ENCODE results near the gene LONRF2. TPM values are rescaled to one million over a fixed set of nuclear protein-coding genes. Genes with fewer than 3 reads are reported as not detected.

The LONRF2 gene
- total and polyA plus RNA-seq, 8 donors, result 2.5 to 4.6 (median 3.4) TPM

- TF ChIP-seq, protein P1, sequence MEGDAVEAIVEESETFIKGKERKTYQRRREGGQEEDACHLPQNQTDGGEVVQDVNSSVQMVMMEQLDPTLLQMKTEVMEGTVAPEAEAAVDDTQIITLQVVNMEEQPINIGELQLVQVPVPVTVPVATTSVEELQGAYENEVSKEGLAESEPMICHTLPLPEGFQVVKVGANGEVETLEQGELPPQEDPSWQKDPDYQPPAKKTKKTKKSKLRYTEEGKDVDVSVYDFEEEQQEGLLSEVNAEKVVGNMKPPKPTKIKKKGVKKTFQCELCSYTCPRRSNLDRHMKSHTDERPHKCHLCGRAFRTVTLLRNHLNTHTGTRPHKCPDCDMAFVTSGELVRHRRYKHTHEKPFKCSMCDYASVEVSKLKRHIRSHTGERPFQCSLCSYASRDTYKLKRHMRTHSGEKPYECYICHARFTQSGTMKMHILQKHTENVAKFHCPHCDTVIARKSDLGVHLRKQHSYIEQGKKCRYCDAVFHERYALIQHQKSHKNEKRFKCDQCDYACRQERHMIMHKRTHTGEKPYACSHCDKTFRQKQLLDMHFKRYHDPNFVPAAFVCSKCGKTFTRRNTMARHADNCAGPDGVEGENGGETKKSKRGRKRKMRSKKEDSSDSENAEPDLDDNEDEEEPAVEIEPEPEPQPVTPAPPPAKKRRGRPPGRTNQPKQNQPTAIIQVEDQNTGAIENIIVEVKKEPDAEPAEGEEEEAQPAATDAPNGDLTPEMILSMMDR (IDR thresholded peaks at IDR 0.05), result no peak
- Histone ChIP-seq H3K4me3 (no peak overlapping the region), H3K36me3 (peaks cover 0 to 3% of the 10 kb centered on the region in 2 donors)
Observed at GRCh38 chr2:100302585-100302892, 19.8 kb downstream of the LONRF2 start.

DNA sequence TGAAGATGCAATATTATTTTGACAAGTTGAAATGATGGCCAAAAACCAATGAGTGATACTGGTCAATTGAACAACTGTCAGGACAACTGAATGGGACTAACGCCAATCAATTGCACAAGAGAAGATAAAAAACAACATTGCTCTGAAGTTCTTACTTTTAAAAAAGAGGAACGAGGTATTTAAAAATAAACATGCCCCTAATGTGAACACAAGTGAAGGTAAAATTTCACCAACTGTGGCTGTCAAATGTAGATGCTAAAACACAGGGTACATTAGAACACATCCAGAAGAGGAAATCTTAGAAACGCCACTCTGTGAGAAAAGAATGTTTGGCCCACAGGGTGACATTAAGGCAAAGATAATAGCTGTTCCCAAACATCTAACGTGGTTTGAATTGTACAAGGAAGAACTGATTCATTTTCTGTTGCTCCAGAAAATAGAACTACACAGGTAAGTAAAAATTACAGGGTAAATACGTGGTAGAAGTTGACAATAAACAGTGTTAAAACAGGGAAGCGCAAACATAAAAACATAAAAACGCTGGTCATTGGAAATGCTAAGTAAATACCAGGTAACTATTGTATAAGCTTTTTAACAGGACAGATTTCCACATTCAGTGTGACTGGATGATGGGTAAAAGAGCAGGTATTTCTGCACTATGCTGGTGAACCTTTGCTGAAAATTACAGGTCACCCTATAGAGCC, 20.3 kb downstream of the LONRF2 start:
- no peak overlapping the region for H3K4me3 ChIP-seq
- DNase-seq (no peak), ATAC-seq (no peak)
- no peaks in the 10 kb centered on the region for H3K27me3 ChIP-seq
- TF ChIP-seq, protein P1 (IDR thresholded peaks at IDR 0.05), result no peak
- H3K9me3 ChIP-seq, result no peaks in the 10 kb centered on the region
- intact Hi-C loops (cut with DNase I), result no loop called here
- no peak overlapping the region for H3K27ac ChIP-seq
- H3K36me3 ChIP-seq, result peaks cover 0 to 3% of the 10 kb centered on the region in 2 donors
- H3K4me1 ChIP-seq, result no peaks in the 10 kb centered on the region

More at GRCh38 chr2:100302585-100302892, 19.8 kb downstream of the LONRF2 start:
- Histone ChIP-seq H3K27me3 (no peaks in the 10 kb centered on the region), H3K9me3 (no peaks in the 10 kb centered on the region), H3K4me1 (no peaks in the 10 kb centered on the region), H3K27ac (no peak overlapping the region)
- intact Hi-C loops (cut with DNase I), result no loop called here
- ATAC-seq, result no peak
- no peak for DNase-seq

DNA sequence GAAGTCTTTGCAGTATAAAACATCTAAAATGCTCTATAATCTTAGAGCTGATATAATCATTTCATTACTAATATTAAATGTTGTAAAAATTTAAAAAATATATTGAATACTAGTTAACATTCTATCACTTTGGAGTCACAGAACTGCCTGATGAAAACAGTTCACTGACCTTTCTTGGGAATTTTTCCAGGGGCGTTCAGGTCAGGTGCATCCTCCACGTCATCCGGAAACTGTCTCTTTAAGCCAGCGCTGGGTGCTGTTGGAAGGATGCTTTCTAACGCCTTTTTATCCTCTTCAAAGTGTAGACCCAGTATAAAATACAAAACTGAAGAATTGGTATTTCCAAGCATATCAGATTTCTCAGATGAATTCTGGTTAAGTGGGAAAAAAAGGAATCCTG, 22.8 kb downstream of the LONRF2 start:
- DNase-seq (no peak), ATAC-seq (no peak)
- Histone ChIP-seq H3K36me3 (peaks cover 0 to 3% of the 10 kb centered on the region in 2 donors), H3K4me3 (no peak overlapping the region), H3K4me1 (no peaks in the 10 kb centered on the region), H3K27me3 (no peaks in the 10 kb centered on the region), H3K9me3 (no peaks in the 10 kb centered on the region), H3K27ac (no peak overlapping the region)
- TF ChIP-seq, protein P1 (IDR thresholded peaks at IDR 0.05), result no peak
- intact Hi-C loops (cut with DNase I), result no loop called here

GRCh38 chr2:100297511-100297910, 24.8 kb downstream of the LONRF2 start:
- no peak for DNase-seq
- H3K27me3 ChIP-seq, result no peaks in the 10 kb centered on the region
- no peak overlapping the region for H3K27ac ChIP-seq
- no peaks in the 10 kb centered on the region for H3K4me1 ChIP-seq
- H3K36me3 ChIP-seq, result peaks cover 0 to 3% of the 10 kb centered on the region in 2 donors
- no peaks in the 10 kb centered on the region for H3K9me3 ChIP-seq
- no peak for ATAC-seq
- intact Hi-C loops (cut with DNase I), result no loop called here
- H3K4me3 ChIP-seq, result no peak overlapping the region
- TF ChIP-seq, protein P1 (IDR thresholded peaks at IDR 0.05), result no peak

DNA sequence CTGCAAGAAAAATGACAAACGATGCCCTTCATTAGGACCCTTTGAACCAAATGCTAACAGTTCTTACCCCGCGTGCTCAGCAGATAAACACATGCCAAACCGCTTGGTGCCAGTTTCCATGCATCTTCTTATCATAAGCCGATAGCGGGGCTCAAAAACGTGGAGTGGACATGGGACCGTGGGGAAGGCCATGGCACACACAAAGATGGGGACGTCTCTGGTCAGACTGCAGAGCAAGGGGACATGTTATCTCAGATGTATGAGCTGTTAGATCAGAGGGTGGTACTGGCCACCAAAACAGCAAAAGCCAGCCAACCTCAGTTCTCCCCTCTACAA, 28.2 kb downstream of the LONRF2 start:
- TF ChIP-seq, protein P1 (IDR thresholded peaks at IDR 0.05), result no peak
- Histone ChIP-seq H3K4me1 (peaks cover 2 to 7% of the 10 kb centered on the region in 2 donors), H3K27me3 (no peaks in the 10 kb centered on the region), H3K27ac (no peak overlapping the region), H3K9me3 (no peaks in the 10 kb centered on the region), H3K4me3 (no peak overlapping the region), H3K36me3 (peaks cover 0 to 3% of the 10 kb centered on the region in 2 donors)
- intact Hi-C loops (cut with DNase I), result no loop called here
- ATAC-seq, result no peak
- DNase-seq, result no peak

All from left lung (tissue), 10 donors.